Measurements from ENCODE around the gene BBS9. TPM values are rescaled to one million over a fixed set of nuclear protein-coding genes. Genes with fewer than 3 reads are reported as not detected.

The BBS9 gene
- total and polyA plus RNA-seq, 2 of the 4 experiments (the other 2 are of a cell fraction): 7.9 to 9.5 TPM

DNA sequence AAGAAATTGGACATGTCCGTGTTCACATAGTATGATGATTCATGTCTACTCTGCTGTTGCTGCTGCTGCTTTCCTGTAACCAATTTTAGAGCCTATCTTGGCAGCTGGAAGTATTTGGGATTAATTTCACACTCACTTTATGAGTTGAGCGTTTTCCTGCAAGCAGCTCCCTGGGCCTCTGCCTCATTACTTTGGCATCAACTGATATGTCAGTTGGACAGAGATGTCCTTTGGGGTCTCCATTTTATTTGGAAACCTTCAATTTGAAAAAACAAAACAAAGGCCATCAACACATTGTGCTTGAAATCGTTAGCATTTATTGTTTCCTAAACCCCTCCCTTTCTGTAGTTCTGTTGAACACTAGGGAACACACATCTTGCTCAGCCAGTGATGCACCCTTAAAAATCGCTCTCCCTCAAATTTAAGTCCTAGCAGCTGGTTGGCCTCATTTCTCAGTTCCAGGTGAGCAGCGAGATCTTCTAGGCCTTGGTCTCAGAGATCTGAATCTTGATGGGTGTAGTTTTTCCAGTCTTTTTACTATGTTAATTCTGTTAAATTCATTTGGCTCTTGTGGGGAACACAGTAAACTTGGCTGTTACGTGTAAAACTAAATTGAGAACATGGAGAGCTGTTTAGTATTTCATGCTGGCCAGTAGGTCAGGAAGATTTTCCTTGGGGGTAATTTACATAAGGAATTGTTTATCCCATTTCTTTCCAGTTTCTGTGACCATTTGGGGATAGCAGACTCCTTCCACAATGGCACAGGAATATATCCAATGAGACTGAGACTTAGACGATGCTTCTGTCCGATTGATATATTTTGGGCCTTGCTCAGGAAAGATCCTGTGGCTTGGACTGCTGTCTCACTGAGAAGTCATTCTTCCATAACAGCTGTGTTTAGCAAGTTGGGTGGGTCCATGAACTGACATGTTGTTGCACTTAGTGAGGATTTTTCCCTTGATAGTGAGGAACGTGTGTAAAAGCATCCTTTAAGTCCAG lies 371.6 kb downstream of the BBS9 start:
- Histone ChIP-seq H3K4me1 (ENCODE audit: control insufficient read depth, insufficient read depth, low read length) (no peaks in the 10 kb centered on the region), H2BK20ac (ENCODE audit: low read depth, low read length) (no peak overlapping the region), H3K4me2 (ENCODE audit: low read depth, low read length) (no peak overlapping the region), H2BK5ac (ENCODE audit: low read depth, low read length, poor library complexity, severe bottlenecking) (no peak overlapping the region), H3K27ac (ENCODE audit: insufficient read depth, low read length) (no peak overlapping the region), H2AK5ac (ENCODE audit: low read depth, low read length) (no peak overlapping the region), H3K9ac (ENCODE audit: low read depth, low read length) (no peak overlapping the region), H2AFZ (replicated peaks; ENCODE audit: low read length, poor library complexity) (no peak overlapping the region), H4K20me1 (ENCODE audit: insufficient read depth, low read length) (no peaks in the 10 kb centered on the region), H3K14ac (replicated peaks; ENCODE audit: low read depth, low read length) (no peak overlapping the region), H3K4me3 (ENCODE audit: insufficient read depth, low read depth, low read length) (no peak overlapping the region), H4K5ac (ENCODE audit: low read depth, low read length) (no peak overlapping the region), H3K18ac (ENCODE audit: low read depth, low read length) (no peak overlapping the region), H2BK15ac (ENCODE audit: low read depth, low read length) (no peak overlapping the region), H3K9me1 (ENCODE audit: insufficient read depth, low read length) (no peaks in the 10 kb centered on the region), H4K91ac (ENCODE audit: insufficient read depth, low read depth, low read length) (no peak overlapping the region), H3K56ac (ENCODE audit: extremely low read depth, insufficient read depth, low read length) (no peak overlapping the region), H3K79me1 (ENCODE audit: low read depth in 1 of 2, low read length in 2 of 2) (no peaks in the 10 kb centered on the region; a peak in 1 of 4 replicates), H3K27me3 (ENCODE audit: control insufficient read depth, insufficient read depth, low read length) (no peaks in the 10 kb centered on the region), H3K36me3 (ENCODE audit: control insufficient read depth, insufficient read depth, low read length) (no peaks in the 10 kb centered on the region), H3K9me3 (ENCODE audit: control insufficient read depth, insufficient read depth, low read length) (no peaks in the 10 kb centered on the region), H4K8ac (ENCODE audit: low read depth in 2 of 2, low read length in 2 of 2) (no peak overlapping the region), H3K23ac (ENCODE audit: low read depth, low read length) (no peak overlapping the region), H2BK120ac (ENCODE audit: low read depth, low read length) (no peak overlapping the region), H2AK9ac (replicated peaks; ENCODE audit: low read depth, low read length, poor library complexity) (no peak overlapping the region), H3K4ac (ENCODE audit: low read depth, low read length) (no peak overlapping the region)
- no peak for ATAC-seq (ENCODE audit: low read depth)
- ChIA-PET CTCF (no interaction called here), POLR2A (ENCODE audit: unreplicated experiment) (no interaction called here)
- WGBS, 2 experiments (ENCODE audit: extremely low coverage in 2 of 2, insufficient read length in 1 of 2): 50% methylated on average over 1 of the region's 9 CpGs; no CpG with 5 or more reads in 1 of the 2 experiments
- TF ChIP-seq MXI1 (IDR thresholded peaks at IDR 0.05; ENCODE audit: borderline replicate concordance, low read depth, low read length) (no peak), SMC3 (IDR thresholded peaks at IDR 0.05; ENCODE audit: low read depth, low read length) (no peak)
- TF ChIP-seq, protein P1, sequence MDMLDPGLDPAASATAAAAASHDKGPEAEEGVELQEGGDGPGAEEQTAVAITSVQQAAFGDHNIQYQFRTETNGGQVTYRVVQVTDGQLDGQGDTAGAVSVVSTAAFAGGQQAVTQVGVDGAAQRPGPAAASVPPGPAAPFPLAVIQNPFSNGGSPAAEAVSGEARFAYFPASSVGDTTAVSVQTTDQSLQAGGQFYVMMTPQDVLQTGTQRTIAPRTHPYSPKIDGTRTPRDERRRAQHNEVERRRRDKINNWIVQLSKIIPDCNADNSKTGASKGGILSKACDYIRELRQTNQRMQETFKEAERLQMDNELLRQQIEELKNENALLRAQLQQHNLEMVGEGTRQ (IDR thresholded peaks at IDR 0.05; ENCODE audit: low read depth, low read length): no peak
- dilution Hi-C loops (cut with HindIII; ENCODE audit: low sequenced_read_pairs, unreplicated experiment): no loop called here
- no TSS peak for BruUV-seq (replicated peaks)
- DNase-seq: peak; percentile 10
- in situ Hi-C loops (cut with MboI; ENCODE audit: low sequenced_read_pairs): no loop called here
- intact Hi-C loops (cut with micrococcal nuclease): no loop called here
